Smooth muscle cell of the coronary artery (primary cell): ENCODE data around the gene PRSS22. TPM values are rescaled to one million over a fixed set of nuclear protein-coding genes. Genes with fewer than 3 reads are reported as not detected.

Experiments used
- total RNA-seq: library from RNA; depleted of rRNA; stranded (reverse); fragments of >200 nt; gene quantifications from 2 replicates; pipeline ENCODE4 v1.2.3, GENCODE V29; 2014; ENCODE audit warnings: low replicate concordance

PRSS22 gene
- total RNA-seq, result not detected in 2 replicates

GRCh38 chr16:2857451-2858244 is at the start of gene PRSS22:
PRSS22 (minus strand) TSS chr16:2858170; CDS start chr16:2858104, 66 bp downstream.

GRCh38 chr16:2882650-2883457 is 24.9 kb upstream of the PRSS22 start, which contains the start of gene FLYWCH2:
FLYWCH2 (plus strand) TSS chr16:2883215; CDS start chr16:2896450, 13,235 bp downstream.

GRCh38 chr16:2829501-2830354 is 28.2 kb downstream of the PRSS22 start, which contains the start of gene ZG16B:
ZG16B (plus strand) TSS chr16:2830303; CDS start chr16:2830442, 139 bp downstream.

GRCh38 chr16:2816751-2817339 is 41.1 kb downstream of the PRSS22 start, which contains the start of gene PRSS21:
PRSS21 (plus strand) TSS chr16:2817237; CDS start chr16:2817269, 32 bp downstream.

Other genes starting within 250 kb of the PRSS22 start
- gene KCTD5, start 175.6 kb downstream of the PRSS22 start, total RNA-seq, result 11.8 and 24.8 TPM in 2 replicates
- gene PRSS27, start 137.9 kb downstream of the PRSS22 start, total RNA-seq, result 0.23 and 0.70 TPM in 2 replicates
- gene SRRM2, start 105.5 kb downstream of the PRSS22 start, total RNA-seq, result 31.5 and 42.6 TPM in 2 replicates
- gene ELOB, start 80.9 kb downstream of the PRSS22 start, total RNA-seq, result 605 and 1,061 TPM in 2 replicates
- not detected in 2 replicates for gene PRSS33, start 70.6 kb downstream of the PRSS22 start, total RNA-seq
- not detected in 2 replicates for gene PRSS41, start 59.7 kb downstream of the PRSS22 start, total RNA-seq
- gene PRSS21, start 40.9 kb downstream of the PRSS22 start, total RNA-seq, result 0.15 and 0.23 TPM in 2 replicates
- gene ZG16B, start 27.9 kb downstream of the PRSS22 start, total RNA-seq, result 2.1 TPM in 1 of 2 replicates, not detected in the other
- 30.9 and 59.8 TPM in 2 replicates for gene FLYWCH2, start 25.0 kb upstream of the PRSS22 start, total RNA-seq
- 31.4 and 39.7 TPM in 2 replicates for gene FLYWCH1, start 53.8 kb upstream of the PRSS22 start, total RNA-seq
- not detected in 2 replicates for gene KREMEN2, start 106.1 kb upstream of the PRSS22 start, total RNA-seq
- gene PAQR4, start 111.2 kb upstream of the PRSS22 start, total RNA-seq, result 1.6 and 3.8 TPM in 2 replicates
- 1.3 TPM in 1 of 2 replicates, not detected in the other for gene PKMYT1, start 122.3 kb upstream of the PRSS22 start, total RNA-seq
- not detected in 2 replicates for gene CLDN9, start 154.8 kb upstream of the PRSS22 start, total RNA-seq
- not detected in 2 replicates for gene CLDN6, start 160.0 kb upstream of the PRSS22 start, total RNA-seq
- gene TNFRSF12A, start 162.2 kb upstream of the PRSS22 start, total RNA-seq, result 42.1 and 365 TPM in 2 replicates
- 6.6 and 18.3 TPM in 2 replicates for gene HCFC1R1, start 165.8 kb upstream of the PRSS22 start, total RNA-seq
- gene THOC6, start 165.9 kb upstream of the PRSS22 start, total RNA-seq, result 17.2 and 26.2 TPM in 2 replicates
- gene BICDL2, start 178.8 kb upstream of the PRSS22 start, total RNA-seq, result under 0.01 and 0.08 TPM in 2 replicates
- under 0.01 TPM in 1 of 2 replicates, not detected in the other for gene MMP25, start 188.4 kb upstream of the PRSS22 start, total RNA-seq
- gene IL32, start 207.5 kb upstream of the PRSS22 start, total RNA-seq, result 7.4 and 41.0 TPM in 2 replicates
- not detected in 2 replicates for gene ZSCAN10, start 241.1 kb upstream of the PRSS22 start, total RNA-seq